ENCODE results near the gene ACRV1.

Gene ACRV1

DNA sequence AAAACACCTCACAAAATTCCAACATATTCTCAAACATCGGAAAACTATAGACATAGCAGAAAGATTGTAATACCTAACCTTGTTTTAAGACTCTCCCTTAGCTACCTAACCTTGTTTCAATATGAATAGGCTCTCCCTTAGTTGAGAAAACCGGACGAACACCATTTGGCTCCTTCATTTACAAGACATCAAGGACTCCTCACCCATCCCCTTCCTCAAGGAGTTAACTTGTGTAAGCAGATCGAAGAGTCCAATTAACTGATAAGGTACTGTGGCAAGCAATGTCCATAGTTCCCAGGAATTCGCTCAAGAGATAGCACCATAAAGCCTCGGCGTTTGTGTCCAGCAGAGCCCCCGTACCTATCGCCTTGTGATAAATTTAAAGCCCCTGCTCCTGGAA lies 4.6 kb upstream of the ACRV1 start:
- H3K9ac ChIP-seq (ENCODE audit: low read length) = no peak overlapping the region
- no peak overlapping the region for H3K4me3 ChIP-seq (ENCODE audit: low read length)
- H2AFZ ChIP-seq (ENCODE audit: low read depth, low read length) = no peak overlapping the region
- no peaks in the 10 kb centered on the region for H3K79me2 ChIP-seq (ENCODE audit: low read length)
- H3K27me3 ChIP-seq (ENCODE audit: low read depth, low read length) = no peaks in the 10 kb centered on the region
- H3K27ac ChIP-seq (ENCODE audit: low read length) = no peak overlapping the region
- TF ChIP-seq, protein P1, sequence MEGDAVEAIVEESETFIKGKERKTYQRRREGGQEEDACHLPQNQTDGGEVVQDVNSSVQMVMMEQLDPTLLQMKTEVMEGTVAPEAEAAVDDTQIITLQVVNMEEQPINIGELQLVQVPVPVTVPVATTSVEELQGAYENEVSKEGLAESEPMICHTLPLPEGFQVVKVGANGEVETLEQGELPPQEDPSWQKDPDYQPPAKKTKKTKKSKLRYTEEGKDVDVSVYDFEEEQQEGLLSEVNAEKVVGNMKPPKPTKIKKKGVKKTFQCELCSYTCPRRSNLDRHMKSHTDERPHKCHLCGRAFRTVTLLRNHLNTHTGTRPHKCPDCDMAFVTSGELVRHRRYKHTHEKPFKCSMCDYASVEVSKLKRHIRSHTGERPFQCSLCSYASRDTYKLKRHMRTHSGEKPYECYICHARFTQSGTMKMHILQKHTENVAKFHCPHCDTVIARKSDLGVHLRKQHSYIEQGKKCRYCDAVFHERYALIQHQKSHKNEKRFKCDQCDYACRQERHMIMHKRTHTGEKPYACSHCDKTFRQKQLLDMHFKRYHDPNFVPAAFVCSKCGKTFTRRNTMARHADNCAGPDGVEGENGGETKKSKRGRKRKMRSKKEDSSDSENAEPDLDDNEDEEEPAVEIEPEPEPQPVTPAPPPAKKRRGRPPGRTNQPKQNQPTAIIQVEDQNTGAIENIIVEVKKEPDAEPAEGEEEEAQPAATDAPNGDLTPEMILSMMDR (IDR thresholded peaks at IDR 0.05; ENCODE audit: low read depth, low read length) = no peak
- no peak for TF ChIP-seq EZH2phosphoT487 (IDR thresholded peaks at IDR 0.05; ENCODE audit: low read depth)
- H3K36me3 ChIP-seq (replicated peaks; ENCODE audit: low read depth, low read length) = peaks cover 20% of the 10 kb centered on the region
- H3K4me1 ChIP-seq (ENCODE audit: low read length) = no peaks in the 10 kb centered on the region
- H3K4me2 ChIP-seq (ENCODE audit: low read length) = no peak overlapping the region
- H3K9me3 ChIP-seq (ENCODE audit: insufficient read depth, low read length) = no peaks in the 10 kb centered on the region
- H4K20me1 ChIP-seq (ENCODE audit: insufficient read depth, low read length) = no peaks in the 10 kb centered on the region

DNA sequence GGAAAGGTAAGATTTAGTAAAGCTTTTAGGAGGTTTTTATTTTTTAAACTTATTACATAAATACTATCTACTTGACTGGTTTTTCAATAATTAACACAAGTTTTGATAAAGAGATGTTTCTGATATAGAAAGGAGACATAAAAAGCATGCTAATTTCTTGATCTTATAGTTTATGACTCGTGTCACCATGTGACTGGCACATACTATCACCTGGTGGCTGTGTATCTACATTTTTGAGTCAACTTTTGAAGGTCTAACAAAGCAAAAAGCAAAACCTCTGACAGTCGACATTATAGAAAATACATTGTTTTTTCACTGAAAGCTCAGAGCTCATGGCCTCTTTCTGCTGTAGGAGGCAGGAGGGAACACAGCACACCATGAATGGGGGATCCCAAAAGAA lies 810 bp downstream of the ACRV1 start:
- no peaks in the 10 kb centered on the region for H3K9me3 ChIP-seq (ENCODE audit: insufficient read depth, low read length)
- no peaks in the 10 kb centered on the region for H4K20me1 ChIP-seq (ENCODE audit: insufficient read depth, low read length)
- TF ChIP-seq, protein P1 (IDR thresholded peaks at IDR 0.05; ENCODE audit: low read depth, low read length) = no peak
- no peak for TF ChIP-seq EZH2phosphoT487 (IDR thresholded peaks at IDR 0.05; ENCODE audit: low read depth)
- no peak overlapping the region for H3K9ac ChIP-seq (ENCODE audit: low read length)
- H3K27ac ChIP-seq (ENCODE audit: low read length) = no peak overlapping the region
- H2AFZ ChIP-seq (ENCODE audit: low read depth, low read length) = no peak overlapping the region
- peaks cover 50% of the 10 kb centered on the region for H3K36me3 ChIP-seq (replicated peaks; ENCODE audit: low read depth, low read length)
- no peak overlapping the region for H3K4me2 ChIP-seq (ENCODE audit: low read length)
- no peaks in the 10 kb centered on the region for H3K27me3 ChIP-seq (ENCODE audit: low read depth, low read length)
- no peak overlapping the region for H3K4me3 ChIP-seq (ENCODE audit: low read length)
- no peaks in the 10 kb centered on the region for H3K4me1 ChIP-seq (ENCODE audit: low read length)
- no peaks in the 10 kb centered on the region for H3K79me2 ChIP-seq (ENCODE audit: low read length)

DNA sequence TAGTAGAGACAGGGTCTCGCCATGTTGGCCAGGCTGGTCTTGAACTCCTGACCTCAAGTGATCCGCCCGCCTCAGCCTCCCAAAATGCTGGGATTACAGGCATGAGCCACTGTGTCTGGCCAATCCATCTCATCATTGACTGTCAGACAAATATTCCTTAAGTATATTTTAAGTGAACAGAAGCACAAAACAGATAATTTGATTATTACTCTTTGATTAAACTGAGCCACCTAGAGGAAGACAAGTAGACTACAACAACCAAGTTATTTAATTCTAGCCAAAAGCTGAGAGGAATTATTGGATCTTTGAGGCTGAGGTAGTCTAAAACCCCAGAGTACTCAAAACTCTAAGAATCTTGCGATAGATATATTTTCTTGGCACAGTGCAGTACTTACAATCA lies 1.2 kb downstream of the ACRV1 start:
- H3K27ac ChIP-seq (ENCODE audit: low read length) = no peak overlapping the region
- no peaks in the 10 kb centered on the region for H3K9me3 ChIP-seq (ENCODE audit: insufficient read depth, low read length)
- no peaks in the 10 kb centered on the region for H3K79me2 ChIP-seq (ENCODE audit: low read length)
- no peaks in the 10 kb centered on the region for H3K27me3 ChIP-seq (ENCODE audit: low read depth, low read length)
- no peaks in the 10 kb centered on the region for H4K20me1 ChIP-seq (ENCODE audit: insufficient read depth, low read length)
- peaks cover 52% of the 10 kb centered on the region for H3K36me3 ChIP-seq (replicated peaks; ENCODE audit: low read depth, low read length)
- no peak overlapping the region for H2AFZ ChIP-seq (ENCODE audit: low read depth, low read length)
- no peak overlapping the region for H3K4me3 ChIP-seq (ENCODE audit: low read length)
- H3K4me2 ChIP-seq (ENCODE audit: low read length) = no peak overlapping the region
- no peak overlapping the region for H3K9ac ChIP-seq (ENCODE audit: low read length)
- no peaks in the 10 kb centered on the region for H3K4me1 ChIP-seq (ENCODE audit: low read length)
- TF ChIP-seq, protein P1 (IDR thresholded peaks at IDR 0.05; ENCODE audit: low read depth, low read length) = peak; percentile 16; the same call in 1 of the 2 replicates
- no peak for TF ChIP-seq EZH2phosphoT487 (IDR thresholded peaks at IDR 0.05; ENCODE audit: low read depth)

DNA sequence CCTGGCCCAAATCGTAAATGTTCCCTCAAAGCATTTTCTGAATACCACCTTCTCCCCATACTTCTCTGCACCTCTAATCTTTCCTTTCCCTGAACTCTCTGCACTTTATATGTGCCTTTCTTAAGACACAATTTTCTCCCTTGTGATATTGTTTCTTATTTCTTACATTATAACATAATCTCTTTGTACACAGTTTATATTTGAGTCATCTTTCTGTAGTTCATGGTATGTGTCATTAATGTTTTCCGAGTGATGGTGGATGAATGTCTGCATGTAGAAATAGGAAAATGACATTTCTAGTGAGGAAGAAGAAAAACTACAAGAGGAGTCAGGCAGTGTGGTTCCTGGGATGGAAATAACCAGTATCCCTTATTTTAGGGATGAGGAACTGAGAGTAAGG lies 5.5 kb downstream of the ACRV1 start:
- H3K9me3 ChIP-seq (ENCODE audit: insufficient read depth, low read length) = no peaks in the 10 kb centered on the region
- no peak overlapping the region for H3K9ac ChIP-seq (ENCODE audit: low read length)
- H3K79me2 ChIP-seq (ENCODE audit: low read length) = no peaks in the 10 kb centered on the region; the same call in 1 of the 2 replicates
- no peaks in the 10 kb centered on the region for H3K27me3 ChIP-seq (ENCODE audit: low read depth, low read length)
- no peak overlapping the region for H3K4me3 ChIP-seq (ENCODE audit: low read length)
- no peak overlapping the region for H3K4me2 ChIP-seq (ENCODE audit: low read length)
- TF ChIP-seq, protein P1 (IDR thresholded peaks at IDR 0.05; ENCODE audit: low read depth, low read length) = no peak
- no peak for TF ChIP-seq EZH2phosphoT487 (IDR thresholded peaks at IDR 0.05; ENCODE audit: low read depth)
- H3K4me1 ChIP-seq (ENCODE audit: low read length) = no peaks in the 10 kb centered on the region
- H2AFZ ChIP-seq (ENCODE audit: low read depth, low read length) = no peak overlapping the region
- H3K36me3 ChIP-seq (replicated peaks; ENCODE audit: low read depth, low read length) = peaks cover 60% of the 10 kb centered on the region
- H3K27ac ChIP-seq (ENCODE audit: low read length) = no peak overlapping the region
- peaks cover 4% of the 10 kb centered on the region; the same call in 1 of the 2 replicates for H4K20me1 ChIP-seq (ENCODE audit: insufficient read depth, low read length)
